HG03139 (cell line): Measurements from ENCODE around the gene TRPC5OS.

Experiments used
- ATAC-seq: cut with Tn5 transposase; IDR thresholded peaks from one replicate; pipeline ENCODE4 v1.9.1; 2021; ENCODE audit not compliant: unreplicated experiment

The TRPC5OS gene

DNA sequence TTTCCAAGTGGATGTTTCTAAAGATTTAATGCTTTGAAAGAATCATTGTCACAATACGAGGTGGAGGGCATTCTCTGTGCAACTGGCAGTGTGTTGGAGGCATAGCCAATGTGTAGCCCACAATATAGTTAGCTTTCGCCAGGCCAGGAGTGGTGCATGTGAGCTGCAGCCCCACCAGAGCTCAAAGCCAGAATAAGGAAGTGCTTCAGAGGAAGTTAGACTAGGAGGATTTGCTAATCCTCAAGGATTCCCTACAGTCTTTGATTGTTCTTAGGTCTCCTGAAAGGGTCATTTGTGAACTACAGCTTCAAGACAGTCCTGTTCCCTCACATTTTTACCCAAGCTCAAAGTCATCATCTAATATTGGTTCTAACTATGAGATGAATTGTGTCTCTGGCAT is 16.4 kb downstream of the TRPC5OS start:
- no peak for ATAC-seq

GRCh38 chrX:111896148-111896547 is 20.2 kb downstream of the TRPC5OS start:
- no peak for ATAC-seq

GRCh38 chrX:111914398-111915090 is 38.6 kb downstream of the TRPC5OS start:
- ATAC-seq: no peak

- ATAC-seq: no peak
These were observed 41.6 kb downstream of the TRPC5OS start for GRCh38 chrX:111917591-111917990.

DNA sequence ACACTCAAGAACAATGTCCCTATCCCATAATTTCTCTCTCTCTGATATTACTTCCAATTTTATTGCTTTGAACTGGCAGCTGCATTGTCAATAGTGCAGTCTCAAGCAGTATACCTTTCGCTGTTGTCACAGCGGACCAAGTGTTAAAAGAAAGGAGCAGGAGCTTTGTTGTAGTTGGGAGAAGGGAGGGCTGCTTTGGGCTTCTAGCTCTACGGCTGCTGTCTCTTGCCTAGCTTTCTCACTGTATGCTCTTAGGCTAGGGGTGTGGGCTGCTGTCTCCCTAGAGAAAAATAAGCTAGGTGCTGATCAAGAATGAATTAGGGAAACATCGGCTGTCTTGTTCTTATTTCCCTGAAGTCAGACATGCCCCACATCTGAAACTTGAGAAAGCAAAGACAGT is 52.5 kb downstream of the TRPC5OS start:
- ATAC-seq: no peak
